Breast epithelium (tissue), 3 donors: Measurements from ENCODE around the gene KLF3.

ENCODE experiments used
- POLR2A ChIP-seq: fragments of 450-650 bp; IDR thresholded peaks from one replicate; pipeline ENCODE4 v1.6.1; 2016; ENCODE audit warnings: antibody characterized with exemption, mild to moderate bottlenecking, moderate library complexity
- POLR2AphosphoS5 ChIP-seq, 3 donors: sonication (generic); formaldehyde crosslinking; IDR thresholded peaks; one replicate each; pipeline ENCODE4 v1.6.1; 2017; ENCODE audit warnings: antibody characterized with exemption in 3 of 3
- TF ChIP-seq, protein P1 (sequence below), 3 donors: fragments of 450-650 bp; IDR thresholded peaks; one replicate each; pipeline ENCODE4 v1.5.1; 2016 to 2017; ENCODE audit warnings: antibody characterized with exemption in 3 of 3, mild to moderate bottlenecking in 3 of 3, moderate library complexity in 3 of 3

DNA sequence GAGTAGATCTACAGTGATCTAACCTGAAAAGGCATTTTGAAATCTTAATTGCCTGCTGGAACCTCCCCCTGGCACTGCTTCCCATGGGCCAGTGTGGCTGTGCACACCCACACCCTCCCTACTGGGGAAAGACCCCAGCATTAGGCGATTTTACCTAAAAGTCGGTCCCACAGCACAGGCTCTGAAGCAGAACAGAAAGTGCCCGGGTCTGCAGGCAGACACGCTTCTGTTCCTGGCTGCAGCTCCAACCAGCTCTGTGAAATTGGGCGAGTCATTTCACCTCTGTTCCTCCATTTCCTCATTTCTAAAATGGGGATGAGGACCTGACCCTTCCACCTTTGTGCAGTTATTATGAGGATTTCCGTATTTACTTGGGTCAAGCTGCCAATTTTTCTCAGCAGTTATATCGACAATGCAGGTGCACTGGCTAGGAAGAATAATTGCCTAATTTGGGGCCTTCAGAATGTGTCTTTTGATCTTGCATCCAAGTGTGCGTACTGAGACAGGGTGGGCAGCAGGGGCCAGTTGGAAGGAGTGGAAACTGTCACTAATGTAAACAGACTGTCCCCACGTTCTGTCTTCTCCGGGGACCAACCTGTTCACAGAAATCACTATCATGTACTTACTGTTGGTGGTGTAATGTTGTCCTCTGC lies 7.1 kb downstream of the KLF3 start:
- no peak for TF ChIP-seq POLR2A
- TF ChIP-seq, protein P1, sequence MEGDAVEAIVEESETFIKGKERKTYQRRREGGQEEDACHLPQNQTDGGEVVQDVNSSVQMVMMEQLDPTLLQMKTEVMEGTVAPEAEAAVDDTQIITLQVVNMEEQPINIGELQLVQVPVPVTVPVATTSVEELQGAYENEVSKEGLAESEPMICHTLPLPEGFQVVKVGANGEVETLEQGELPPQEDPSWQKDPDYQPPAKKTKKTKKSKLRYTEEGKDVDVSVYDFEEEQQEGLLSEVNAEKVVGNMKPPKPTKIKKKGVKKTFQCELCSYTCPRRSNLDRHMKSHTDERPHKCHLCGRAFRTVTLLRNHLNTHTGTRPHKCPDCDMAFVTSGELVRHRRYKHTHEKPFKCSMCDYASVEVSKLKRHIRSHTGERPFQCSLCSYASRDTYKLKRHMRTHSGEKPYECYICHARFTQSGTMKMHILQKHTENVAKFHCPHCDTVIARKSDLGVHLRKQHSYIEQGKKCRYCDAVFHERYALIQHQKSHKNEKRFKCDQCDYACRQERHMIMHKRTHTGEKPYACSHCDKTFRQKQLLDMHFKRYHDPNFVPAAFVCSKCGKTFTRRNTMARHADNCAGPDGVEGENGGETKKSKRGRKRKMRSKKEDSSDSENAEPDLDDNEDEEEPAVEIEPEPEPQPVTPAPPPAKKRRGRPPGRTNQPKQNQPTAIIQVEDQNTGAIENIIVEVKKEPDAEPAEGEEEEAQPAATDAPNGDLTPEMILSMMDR (IDR thresholded peaks at IDR 0.05): no peak
- TF ChIP-seq POLR2AphosphoS5 (IDR thresholded peaks at IDR 0.05): peak in 2 of 3 donors; percentile 35 to 38
